GM18907 (cell line): ENCODE results near the gene TMEM95.
A peak's percentile ranks its signal among the peaks of the same experiment; 100 is the strongest.
"Not testable (repeated sequence)": the region's sequence is repeated elsewhere in the genome, so short reads cannot be mapped to it uniquely, and the experiment has no call there.

Experiments
- ATAC-seq: cut with Tn5 transposase; IDR thresholded peaks from one replicate; pipeline ENCODE4 v1.9.1; 2021; ENCODE audit warnings: mild to moderate bottlenecking, moderate library complexity; ENCODE audit not compliant: unreplicated experiment

Gene TMEM95

DNA sequence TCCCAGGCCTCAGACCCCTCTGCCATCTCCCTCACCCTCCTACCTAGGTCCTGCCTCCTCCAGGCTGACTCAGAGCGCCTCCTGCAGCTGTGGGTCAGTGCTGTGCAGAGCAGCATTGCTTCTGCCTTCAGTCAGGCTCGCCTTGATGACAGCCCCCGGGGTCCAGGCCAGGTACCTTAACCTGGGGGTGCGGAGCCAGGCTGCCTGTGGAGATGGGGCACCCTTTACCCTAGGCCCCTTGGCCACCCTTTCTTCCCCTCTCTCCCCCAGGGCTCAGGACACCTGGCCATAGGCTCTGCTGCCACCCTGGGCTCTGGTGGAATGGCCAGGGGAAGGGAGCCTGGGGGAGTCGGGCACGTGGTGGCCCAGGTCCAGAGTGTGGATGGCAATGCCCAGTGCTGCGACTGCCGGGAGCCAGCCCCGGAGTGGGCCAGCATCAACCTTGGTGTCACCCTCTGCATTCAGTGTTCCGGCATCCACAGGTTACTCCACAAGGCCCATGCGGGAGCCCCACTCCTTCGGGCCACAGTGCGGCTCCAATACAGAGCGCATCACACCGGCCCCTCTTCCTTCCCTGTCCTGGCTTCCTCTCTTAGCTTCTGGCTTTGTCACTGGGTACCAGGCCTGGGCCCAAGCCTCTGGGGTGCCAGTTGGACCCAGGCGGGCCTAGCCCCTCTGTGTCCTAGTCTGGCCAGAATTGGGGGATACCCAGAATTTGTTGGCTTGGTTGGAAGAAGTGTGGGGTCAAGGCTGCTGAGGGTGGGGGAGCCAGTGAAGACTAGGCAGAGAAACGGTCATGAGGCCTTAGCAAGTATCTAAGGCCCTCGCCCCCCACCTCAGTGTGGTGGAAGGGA is 8.0 kb upstream of the TMEM95 start:
- ATAC-seq = no peak

DNA sequence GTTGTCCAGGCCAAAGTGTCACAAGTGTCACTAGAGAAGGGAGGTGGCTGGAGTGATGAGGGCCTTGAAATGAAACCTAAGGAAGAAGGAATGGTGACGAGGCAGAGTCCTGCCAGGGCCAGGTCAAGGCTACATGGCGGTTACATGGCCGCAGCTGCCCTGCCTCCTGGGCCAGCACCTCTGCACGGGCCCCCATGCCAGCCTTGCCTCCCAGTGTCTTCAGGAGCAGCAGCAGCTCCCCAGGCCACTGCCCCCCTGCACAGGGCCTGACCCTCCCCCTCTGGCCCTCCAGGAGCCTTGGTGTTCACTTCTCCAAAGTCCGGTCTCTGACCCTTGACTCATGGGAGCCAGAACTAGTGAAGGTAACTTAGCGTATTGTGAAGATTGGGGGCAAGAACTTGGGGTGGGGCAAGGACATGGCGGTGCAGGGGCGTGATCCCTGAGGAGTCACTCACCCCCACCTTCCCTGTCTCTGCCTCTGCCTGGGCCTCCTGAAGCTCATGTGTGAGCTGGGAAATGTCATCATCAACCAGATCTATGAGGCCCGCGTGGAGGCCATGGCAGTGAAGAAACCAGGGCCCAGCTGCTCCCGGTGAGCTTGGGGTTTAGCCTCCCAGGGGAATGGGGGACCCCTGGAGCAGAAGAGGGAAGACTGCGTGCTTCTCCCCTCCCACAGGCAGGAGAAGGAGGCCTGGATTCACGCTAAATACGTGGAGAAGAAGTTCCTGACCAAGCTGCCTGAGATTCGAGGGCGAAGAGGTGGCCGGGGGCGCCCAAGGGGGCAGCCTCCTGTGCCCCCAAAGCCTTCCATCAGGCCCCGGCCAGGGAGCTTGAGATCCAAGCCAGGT is 7.1 kb upstream of the TMEM95 start:
- no peak for ATAC-seq

DNA sequence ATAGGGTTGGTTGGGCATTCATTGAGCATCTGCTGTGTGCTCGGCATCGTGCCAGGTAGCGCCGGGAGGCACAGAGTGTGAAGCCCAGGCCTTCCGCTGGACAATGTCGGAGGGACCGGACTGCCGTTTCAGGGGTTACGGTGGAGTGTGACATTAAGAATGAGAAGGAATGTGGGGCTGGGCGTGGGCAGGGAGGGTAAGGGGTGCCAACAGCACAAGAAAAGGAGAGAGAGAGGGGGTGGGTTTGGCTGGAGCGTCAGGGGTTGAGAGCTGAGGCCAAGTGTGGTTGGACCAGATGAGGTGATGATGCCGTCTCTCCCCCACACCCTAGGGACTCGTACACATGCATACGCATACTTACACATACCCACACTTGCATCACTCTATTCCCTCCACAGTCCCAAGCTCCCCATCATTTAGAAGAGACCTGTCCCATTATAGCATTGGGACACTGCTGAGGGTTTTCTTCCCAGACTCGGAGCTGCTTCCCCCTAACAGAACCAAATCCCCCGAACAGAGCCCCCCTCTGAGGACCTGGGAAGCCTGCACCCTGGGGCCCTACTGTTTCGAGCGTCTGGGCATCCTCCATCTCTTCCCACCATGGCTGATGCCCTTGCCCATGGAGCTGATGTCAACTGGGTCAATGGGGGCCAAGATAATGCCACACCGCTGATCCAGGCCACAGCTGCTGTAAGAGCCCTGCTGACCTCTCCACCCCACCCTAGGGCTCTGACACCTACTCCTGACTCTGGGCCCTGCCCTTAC is 6.3 kb upstream of the TMEM95 start:
- no peak for ATAC-seq

DNA sequence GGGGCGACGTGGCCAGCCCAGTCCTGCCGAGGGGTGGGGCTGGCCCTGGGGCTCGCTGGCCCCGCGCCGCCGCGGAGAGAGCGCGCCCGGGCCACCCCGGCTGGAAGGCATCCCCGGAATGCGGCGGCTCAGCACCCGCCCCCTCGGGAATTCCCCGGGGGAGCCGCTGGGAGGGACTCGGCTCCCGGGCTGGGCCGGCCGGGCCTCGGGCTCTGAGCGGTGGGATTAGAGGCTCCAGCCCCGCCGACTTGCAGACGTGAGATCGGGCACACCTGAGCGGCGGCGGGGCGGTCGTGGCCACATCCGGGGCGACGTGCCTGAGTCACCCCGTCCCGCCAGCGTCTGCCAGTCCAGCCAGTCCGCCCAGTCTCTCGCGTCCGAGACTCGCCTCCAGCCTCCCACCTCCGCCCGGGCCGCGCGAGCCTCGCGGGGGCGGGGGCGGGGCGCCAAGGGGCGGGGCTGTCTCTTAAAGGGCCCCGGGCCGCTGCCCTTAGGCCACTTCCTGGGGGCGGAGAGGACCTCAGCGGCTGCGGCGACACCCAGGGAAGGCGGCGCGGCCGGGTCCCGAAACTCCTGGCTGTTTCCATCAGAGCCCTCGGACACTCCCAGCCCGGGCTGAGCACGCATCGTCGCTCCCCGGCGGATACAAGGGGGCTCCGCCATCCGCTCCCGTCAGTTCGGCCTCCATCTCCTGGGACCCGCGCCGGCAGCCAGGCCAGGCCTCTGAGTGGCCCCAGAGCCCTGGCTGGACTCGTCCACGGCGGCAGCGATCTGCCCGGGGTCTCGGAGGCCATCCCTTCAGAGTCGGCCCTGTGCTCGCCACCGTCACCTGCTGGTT is 3.1 kb upstream of the TMEM95 start, which contains the start of gene KCTD11:
KCTD11 (plus strand) TSS at position 498 of the 838 bp plus-strand sequence.
- ATAC-seq = peak; percentile 63

DNA sequence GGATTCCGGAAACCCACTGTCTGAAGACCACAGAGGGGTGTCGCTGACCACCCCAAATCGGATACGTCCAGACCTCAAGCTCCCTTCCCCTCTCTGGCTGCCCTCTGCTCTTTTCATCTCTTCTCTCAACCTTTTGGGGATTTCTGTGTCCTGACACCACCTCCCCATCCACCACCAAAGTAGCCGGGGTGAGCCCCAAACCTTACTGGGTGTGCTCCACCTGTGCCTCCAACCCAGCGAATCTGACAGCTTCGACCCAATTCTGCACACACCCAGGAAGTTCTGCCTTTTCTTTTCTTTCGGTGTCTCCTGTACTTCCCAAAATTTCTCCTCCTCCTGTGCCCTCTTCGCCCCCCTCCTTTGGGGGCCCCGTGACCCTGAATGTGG is 2.5 kb upstream of the TMEM95 start:
- no peak for ATAC-seq

DNA sequence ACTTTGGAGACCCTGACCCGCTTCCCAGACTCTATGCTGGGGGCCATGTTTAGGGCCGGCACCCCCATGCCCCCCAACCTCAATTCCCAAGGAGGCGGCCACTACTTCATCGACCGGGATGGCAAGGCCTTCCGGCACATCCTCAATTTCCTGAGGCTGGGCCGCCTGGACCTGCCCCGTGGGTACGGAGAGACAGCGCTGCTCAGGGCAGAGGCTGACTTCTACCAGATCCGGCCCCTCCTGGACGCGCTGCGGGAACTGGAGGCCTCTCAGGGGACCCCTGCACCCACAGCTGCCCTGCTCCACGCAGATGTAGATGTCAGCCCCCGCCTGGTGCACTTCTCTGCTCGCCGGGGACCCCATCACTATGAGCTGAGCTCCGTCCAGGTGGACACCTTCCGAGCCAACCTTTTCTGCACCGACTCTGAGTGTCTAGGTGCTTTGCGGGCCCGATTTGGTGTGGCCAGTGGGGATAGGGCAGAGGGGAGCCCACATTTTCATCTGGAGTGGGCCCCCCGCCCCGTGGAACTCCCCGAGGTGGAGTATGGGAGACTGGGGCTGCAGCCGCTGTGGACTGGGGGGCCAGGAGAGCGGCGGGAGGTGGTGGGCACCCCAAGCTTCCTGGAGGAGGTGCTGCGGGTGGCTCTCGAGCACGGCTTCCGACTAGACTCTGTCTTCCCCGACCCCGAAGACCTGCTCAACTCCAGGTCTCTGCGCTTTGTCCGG is 1.9 kb upstream of the TMEM95 start:
- no peak for ATAC-seq

DNA sequence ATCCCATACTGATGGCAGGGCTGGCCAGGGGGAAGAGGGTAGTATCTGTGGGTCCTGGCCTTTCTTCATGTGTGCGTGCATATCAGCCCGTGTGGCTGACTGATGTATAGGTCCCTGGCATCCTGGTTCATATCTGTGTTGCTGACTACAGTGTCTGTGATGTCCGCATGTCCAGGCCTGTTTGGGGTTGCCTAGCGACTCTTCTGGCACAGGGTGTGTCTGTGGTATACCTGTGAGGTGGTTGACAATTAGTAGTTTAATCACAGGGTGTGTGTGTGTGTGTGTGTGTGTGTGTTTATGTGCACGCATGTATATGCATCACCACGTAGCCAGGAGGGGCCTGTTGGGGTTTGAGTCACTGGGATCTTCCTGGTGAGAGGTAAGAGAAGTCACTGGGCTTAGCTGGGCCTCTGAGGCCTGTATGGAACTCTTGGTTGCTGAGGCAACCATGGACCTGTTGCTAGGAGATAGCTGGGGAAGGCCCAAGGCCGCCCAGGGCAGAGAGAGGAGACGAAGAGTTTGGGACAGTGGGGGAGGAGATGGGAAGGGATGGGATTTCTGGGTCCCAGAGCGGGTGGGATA is 603 bp upstream of the TMEM95 start:
- ATAC-seq = no peak

DNA sequence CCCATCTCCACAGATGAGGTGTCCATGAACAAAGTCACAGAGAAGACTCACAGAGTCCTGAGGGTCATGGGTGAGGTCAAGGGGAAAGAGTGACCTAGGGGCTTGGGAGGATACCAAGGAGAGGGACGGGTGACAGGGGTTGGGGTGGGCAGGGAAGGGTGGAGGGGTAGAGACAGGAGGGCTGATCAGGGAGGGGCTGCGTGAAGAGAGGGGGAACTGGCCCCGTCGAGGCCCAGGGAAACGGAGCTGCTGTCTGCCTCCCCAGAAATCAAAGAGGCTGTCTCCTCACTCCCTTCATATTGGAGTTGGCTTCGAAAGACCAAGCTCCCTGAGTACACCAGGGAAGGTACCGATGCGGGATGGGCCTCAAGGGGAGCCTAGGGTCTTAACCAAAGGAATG is 617 bp downstream of the TMEM95 start:
- ATAC-seq = no peak

DNA sequence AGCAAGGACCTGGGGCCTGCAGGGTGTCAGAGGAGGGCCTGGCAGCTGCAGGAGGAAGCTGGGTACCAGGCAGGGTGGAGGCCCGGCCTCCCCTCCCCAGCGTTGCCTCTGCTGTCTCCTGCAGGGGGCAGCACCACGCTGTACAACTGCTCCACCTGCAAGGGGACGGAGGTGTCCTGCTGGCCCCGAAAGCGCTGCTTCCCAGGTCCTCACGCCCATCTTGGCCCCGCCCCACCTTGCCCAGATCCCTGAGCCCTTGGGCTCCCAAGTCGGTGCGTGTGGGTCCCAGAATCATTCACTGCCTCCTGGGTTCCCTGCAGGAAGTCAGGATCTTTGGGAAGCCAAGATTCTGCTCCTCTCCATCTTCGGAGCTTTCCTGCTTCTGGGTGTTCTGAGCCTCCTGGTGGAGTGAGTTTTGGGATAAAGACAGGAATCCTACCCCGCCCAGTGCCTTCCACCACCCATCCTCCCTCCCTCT is 1.2 kb downstream of the TMEM95 start:
- peak; percentile 30 for ATAC-seq

DNA sequence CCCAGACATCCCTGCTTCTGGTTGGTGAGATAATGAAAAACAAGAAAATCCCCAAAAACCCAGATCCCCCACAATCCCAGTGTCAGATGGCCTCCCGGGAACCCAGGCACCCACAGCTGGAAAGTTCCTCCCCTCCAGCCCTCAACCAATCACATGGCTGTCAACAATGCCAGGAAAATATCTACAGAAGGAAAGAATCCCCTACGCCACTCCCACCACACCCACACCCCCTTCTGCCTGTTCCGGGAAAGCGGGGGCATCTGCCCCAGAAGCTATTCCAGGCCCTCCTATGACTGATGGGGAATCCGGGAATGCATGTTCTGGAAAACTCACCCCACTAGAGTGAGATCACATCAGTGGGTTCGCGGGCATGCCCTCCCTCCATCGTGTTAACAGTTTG is 1.8 kb downstream of the TMEM95 start:
- ATAC-seq = no peak

DNA sequence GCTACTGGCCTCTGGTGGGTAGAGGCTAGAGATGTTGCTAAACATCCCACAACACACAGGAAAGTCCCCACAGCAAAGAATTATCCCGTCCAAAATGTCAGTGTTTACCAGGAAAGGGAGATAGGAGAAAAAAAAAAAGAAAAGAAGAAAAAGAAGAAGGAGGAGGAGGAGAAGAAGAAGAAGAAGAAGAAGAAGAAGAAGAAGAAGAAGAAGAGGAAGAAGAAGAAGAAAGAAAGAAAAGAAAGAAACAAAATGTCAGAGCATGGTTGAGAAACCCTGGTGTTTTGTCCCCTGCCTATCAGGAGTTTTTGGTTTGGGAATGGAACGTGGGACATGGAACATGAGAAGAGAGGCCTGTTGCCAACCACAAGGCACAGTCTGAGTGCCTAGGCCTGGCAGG is 2.4 kb downstream of the TMEM95 start:
- no peak for ATAC-seq

DNA sequence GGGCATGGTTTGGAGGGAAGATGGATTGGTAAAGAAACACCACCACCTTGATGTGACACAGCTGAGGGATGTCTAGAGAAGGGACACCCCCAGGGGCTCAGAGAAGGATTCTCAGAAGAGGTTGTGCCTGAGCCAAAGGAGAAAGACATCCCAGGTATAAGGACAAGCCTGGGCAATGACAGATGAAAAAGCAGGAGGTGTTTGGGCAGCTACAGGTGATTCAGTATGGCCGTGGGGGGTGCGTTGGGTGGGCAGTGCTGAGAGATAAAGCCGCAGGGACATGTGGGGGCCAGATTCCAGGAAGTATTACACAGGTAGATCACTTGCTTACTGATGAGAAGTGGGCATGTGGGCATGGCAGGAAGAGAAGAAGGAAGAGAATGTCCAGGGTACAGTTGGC is 7.0 kb downstream of the TMEM95 start:
- no peak for ATAC-seq

DNA sequence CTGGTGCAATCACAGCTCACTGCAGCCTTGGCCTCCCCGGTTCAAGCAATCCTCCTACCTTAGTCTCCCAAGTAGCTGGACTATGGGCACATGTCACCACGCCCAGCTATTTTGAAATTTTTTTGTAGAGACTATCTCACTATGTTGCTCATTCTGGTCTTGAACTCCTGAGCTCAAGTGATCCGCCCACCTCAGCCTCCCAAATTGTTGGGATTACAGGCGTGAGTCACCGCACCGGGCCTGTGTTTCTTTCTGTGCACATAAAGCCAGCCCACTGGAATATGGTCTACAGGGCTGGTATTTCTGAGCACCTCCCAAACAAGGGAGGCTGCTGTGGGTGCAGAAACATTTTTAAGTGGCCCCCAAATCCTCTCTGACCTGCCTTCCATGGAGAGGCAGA is 8.4 kb downstream of the TMEM95 start:
- ATAC-seq = no peak

DNA sequence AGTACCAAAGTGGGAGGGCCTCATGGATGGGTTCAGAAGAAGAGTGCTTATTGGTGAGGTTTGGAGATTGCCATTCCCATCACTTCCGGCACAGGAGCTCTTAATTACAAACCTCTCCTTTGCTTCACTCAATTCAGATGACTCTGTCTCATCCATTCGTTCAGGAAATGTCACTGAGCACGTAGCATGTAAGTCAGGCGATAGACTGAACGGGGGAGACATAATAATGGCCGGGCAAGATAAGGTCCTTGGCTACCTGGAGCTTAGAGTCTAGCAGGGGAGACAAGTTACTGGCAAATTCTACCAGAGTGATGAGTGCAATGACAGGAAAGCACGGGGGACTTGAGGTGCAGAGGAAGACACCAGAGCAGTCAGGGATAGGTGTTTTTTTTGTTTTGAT is 11.0 kb downstream of the TMEM95 start:
- not testable (repeated sequence) for ATAC-seq

DNA sequence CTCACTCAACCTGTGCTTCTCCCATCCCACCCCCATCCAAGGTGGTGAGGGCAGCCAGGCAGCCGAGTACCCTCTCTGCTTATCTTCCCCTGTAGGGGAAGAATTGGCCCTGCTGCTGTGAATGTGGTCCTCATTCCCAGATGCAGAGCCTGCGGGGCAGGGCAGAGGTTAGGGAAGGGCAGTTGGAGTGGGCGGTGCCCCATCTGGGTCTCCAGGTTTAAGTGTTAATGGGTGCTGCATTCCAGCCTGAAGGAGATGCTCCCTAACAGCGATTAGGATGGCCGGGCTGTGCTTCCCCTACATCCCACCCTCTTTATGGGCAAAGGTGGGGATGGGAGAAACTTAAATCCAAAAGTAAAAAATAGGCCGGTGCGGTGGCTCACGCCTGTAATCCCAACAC is 12.1 kb downstream of the TMEM95 start:
- no peak for ATAC-seq

DNA sequence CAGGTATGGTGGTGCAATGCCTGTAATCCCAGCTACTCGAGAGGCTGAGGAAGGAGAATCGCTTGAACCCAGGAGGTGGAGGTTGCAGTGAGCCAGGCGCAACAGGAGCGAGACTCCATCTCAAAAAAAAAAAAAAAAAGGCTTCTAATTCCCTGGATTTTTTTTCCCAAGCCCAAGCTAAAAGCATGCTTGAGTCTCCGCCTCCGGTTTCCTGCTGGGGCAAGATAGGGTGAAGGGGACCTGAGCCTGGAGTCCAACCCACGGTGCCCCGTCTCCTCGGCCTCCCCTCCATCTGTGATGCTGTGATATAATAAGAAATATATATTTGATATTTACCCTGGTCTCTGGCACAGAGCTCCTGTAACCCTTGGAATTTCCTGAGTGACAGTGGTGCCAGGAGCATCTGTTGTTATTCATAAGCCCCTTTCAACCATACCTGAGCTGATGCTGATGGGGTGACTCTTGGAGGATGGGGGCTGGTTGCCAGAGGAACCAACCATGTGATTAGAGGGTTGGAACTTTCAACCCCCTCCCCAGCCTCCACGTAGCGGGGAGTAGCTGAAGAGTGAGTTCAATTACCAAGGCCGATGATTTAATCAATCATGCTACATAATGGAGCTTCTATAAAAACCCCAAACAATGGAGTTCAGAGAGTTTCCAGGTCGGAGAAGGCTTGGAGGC is 13.1 kb downstream of the TMEM95 start:
- ATAC-seq = no peak

DNA sequence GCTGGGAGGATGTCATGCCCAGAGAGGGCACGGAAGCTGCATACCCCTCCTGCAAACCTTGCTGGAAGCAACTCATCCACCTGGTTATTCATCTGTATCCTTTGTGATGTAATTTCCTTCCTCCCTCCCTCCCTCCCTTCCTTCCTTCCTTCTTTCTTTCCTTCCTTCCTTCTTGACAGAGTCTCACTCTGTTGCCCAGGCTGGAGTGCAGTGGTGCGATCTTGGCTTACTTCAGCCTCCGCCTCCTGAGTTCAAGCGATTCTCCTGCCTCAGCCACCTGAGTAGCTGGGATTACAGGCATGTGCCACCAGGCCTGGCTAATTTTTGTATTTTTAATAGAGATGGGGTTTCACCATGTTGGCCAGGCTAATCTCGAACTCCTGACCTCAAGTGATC is 13.6 kb downstream of the TMEM95 start:
- ATAC-seq = not testable (repeated sequence)

DNA sequence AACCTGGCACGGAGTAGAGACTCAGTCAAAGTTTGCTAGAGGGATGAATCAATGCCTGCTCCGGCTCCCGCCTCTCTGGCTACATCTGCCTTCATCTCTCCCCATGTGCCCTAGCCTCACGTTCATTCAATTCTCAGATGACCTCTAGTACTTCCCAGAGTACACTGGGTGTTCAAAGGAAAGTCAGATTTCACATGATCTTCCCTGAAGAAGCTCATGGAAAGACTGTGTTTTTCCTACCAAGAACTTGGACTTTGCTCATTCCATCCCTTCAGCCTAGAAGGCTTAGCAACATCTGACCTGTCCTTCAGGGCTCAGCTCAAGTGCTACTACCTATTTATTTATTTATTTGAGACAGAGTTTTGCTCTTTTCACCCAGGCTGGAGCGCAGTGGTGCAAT is 14.9 kb downstream of the TMEM95 start:
- no peak for ATAC-seq

DNA sequence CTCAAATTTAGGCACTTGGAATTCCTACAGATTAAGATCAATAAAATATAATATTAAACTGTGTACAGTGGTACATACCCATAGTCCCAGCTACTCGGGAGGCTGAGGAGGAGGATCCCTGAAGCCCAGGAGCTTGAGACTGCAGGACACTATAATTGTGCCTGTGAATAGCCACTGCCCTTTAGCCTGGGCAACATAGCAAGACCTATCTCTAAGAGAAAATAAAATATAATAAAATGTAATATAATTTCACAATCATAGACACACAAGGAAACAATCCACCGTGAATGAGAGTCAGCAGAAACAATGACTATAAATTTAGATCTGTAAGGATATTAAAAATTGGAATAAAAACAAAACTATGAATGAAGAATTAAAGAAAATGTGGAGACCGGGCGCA is 15.9 kb downstream of the TMEM95 start:
- ATAC-seq = no peak
